RWPE1 (cell line): ENCODE measurements around the gene HEY2.
"Not testable (repeated sequence)": the region's sequence is repeated elsewhere in the genome, so short reads cannot be mapped to it uniquely, and the experiment has no call there.

Experiments used
- CTCF ChIA-PET: fragments of 350-600 bp; sonication (Branson Sonifier 250); formaldehyde crosslinking; extraction: SDS; loops from one replicate; lab custom pipeline; 2021; lab: Yijun Ruan, JAX
- POLR2A ChIA-PET: fragments of 400-600 bp; formaldehyde crosslinking; extraction: SDS; loops from one replicate; lab custom pipeline; 2020; ENCODE audit warnings: antibody characterized with exemption; ENCODE audit not compliant: low non-redundant PET; lab: Yijun Ruan, JAX
- DNase-seq: peaks from one replicate; pipeline ENCODE4 v3.0.0; 2012; ENCODE audit warnings: low spot score
- H3K27ac ChIP-seq: fragments of 450-650 bp; 2 replicates; pipeline ENCODE4 v1.5.1; 2017
- TF ChIP-seq, protein P1 (sequence below): fragments of 450-650 bp; conservative IDR thresholded peaks from 2 replicates; pipeline ENCODE4 v1.5.1; 2017; ENCODE audit warnings: low read depth, mild to moderate bottlenecking

Gene HEY2

DNA sequence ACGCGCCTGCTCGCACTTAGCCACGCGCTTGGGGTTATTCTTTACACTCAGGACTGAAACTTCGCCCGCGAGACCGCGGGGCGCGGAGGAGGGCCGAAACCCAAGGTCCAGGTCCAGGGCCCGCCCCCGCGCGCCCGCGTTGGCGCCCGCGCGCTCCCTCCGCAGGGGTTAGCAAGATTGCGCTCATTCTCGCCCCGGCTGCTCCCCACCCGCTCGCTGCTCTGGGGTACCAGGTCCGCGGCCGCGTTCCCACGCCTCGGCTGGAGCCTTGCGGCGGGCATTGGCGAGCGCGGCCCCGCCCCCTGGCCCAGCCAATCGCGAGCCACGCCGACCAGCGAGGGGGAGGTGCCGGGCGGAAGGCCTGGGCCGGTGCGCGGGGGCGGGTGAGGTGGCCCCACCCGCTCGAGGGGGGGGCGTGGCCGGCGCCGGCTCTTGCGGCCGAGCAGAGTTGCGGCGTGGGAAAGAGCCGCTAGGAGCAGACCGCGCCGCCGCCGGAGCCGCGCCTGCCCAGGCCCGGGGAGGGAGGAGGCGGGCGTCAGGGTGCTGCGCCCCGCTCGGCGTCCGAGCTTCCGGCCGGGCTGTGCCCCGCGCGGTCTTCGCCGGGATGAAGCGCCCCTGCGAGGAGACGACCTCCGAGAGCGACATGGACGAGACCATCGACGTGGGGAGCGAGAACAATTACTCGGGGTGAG lies at the start of gene HEY2:
TSS of gene HEY2 (plus strand) at position 460 of the 692 bp plus-strand sequence. CDS start at position 605, 145 bp downstream.
- TF ChIP-seq, protein P1, sequence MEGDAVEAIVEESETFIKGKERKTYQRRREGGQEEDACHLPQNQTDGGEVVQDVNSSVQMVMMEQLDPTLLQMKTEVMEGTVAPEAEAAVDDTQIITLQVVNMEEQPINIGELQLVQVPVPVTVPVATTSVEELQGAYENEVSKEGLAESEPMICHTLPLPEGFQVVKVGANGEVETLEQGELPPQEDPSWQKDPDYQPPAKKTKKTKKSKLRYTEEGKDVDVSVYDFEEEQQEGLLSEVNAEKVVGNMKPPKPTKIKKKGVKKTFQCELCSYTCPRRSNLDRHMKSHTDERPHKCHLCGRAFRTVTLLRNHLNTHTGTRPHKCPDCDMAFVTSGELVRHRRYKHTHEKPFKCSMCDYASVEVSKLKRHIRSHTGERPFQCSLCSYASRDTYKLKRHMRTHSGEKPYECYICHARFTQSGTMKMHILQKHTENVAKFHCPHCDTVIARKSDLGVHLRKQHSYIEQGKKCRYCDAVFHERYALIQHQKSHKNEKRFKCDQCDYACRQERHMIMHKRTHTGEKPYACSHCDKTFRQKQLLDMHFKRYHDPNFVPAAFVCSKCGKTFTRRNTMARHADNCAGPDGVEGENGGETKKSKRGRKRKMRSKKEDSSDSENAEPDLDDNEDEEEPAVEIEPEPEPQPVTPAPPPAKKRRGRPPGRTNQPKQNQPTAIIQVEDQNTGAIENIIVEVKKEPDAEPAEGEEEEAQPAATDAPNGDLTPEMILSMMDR: no peak
- H3K27ac ChIP-seq: no peak within 1 kb of the TSS
- CTCF ChIA-PET: interaction anchor here (0.6 kb wide), 1 partner anchor 109 kb away, joined by 3 read pairs; no protein-coding TSS in a partner anchor
- peak; percentile 91 for DNase-seq
- POLR2A ChIA-PET: no interaction called here

DNA sequence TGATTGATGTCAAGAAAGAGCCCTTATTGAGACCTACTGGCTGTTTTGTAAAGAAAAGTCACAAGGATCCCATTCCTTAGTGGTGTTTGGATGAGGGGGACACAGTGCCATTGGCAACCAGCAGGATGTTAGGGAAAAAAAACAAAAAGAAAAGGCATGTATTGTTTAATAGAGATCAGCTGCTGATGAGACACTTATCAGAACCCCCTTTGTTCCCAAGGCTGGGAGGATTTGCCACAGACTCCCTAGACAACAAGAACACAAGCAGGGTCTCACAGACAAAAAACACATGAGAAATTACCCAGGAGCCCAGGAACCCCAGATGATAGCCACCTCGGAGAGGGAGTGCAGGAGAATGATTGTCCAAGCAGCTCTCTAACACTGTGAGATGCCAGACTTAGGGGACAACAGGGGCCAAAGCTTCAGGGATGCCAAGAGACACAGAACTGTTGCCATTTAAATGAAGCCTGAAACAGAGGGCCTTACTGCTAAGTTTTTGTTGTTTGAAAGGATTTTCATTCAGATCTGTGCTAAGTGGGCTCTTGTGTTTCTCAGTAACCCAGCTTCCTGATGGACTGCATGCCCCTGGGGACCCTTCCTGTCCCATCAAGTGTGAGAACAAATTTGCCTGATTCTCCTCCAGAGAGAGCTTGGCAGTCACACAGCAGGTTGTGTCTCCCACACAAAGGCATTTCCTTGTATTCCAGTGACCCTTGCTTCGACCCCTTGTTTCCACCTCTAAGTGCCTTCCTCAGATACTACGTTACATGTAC lies 48.7 kb upstream of the HEY2 start:
- no peak overlapping the region for H3K27ac ChIP-seq
- no peak for DNase-seq
- CTCF ChIA-PET: no interaction called here
- TF ChIP-seq, protein P1: no peak
- POLR2A ChIA-PET: no interaction called here

DNA sequence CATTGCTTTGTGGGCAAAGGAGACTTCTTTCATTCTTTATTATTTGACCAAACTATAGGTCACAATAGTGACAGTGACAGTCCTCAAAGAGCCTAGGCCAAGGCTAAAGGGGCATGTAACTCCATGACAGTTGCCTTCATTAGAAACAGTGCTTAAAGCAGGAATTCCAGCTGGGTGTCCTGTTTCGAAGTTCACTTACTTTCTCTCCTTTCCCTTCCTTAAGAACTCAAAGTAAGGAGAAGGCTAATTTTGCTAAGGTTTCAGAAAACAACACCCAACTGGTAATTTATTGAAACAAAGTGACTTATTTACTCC lies 48.1 kb upstream of the HEY2 start:
- ChIA-PET POLR2A (no interaction called here), CTCF (no interaction called here)
- no peak overlapping the region for H3K27ac ChIP-seq
- DNase-seq: no peak
- TF ChIP-seq, protein P1: no peak

DNA sequence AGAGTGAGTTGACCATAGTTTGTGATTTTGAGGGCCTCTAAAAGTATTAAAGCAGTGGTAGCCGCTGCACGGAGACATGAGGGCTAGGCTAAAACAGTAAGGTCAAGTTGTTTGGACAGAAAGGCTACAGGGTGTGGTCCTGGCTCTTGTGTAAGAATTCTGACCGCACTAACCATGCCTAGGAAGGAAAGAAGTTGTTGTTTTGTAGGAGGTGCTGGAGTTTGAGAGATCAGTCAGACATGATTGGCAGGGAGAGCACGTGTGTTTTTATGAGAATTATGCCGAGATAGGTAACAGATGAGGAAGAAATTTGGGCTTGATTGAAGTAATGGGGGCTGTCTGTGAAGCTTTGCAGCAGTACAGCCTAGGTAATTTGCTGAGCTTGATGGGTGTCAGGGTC lies 45.5 kb upstream of the HEY2 start:
- DNase-seq, CTCF ChIA-PET, POLR2A ChIA-PET, H3K27ac ChIP-seq: not testable (repeated sequence)

DNA sequence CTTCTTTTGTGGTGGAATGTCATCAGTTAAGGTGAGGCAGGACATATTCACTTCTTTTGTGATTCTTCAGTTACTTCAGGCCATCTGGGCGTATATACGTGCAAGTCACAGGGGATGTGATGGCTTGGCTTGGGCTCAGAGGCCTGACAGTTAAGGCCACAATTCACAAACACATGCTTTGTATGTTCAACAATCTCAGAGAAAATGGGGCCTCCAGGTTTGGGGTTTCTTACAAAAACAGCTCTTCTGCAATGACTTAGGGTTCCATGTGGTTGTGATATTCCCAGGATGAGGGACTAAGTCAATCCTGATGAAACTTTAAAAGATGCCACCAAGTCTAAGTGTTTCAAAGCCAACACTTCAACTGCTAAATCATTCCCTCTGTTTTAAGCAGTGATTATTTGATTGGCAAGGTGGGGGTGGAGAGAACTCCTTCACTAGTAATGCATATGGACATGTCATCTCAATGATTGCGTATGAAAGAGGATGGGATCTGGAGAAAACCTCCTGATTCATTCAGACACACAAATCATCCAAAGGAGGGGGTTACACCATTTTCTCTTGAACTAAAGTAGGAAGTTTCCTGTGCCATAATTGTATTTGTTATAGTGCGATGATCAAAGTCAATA lies 41.7 kb upstream of the HEY2 start:
- ChIA-PET POLR2A (no interaction called here), CTCF (no interaction called here)
- no peak overlapping the region for H3K27ac ChIP-seq
- TF ChIP-seq, protein P1: no peak
- no peak for DNase-seq

DNA sequence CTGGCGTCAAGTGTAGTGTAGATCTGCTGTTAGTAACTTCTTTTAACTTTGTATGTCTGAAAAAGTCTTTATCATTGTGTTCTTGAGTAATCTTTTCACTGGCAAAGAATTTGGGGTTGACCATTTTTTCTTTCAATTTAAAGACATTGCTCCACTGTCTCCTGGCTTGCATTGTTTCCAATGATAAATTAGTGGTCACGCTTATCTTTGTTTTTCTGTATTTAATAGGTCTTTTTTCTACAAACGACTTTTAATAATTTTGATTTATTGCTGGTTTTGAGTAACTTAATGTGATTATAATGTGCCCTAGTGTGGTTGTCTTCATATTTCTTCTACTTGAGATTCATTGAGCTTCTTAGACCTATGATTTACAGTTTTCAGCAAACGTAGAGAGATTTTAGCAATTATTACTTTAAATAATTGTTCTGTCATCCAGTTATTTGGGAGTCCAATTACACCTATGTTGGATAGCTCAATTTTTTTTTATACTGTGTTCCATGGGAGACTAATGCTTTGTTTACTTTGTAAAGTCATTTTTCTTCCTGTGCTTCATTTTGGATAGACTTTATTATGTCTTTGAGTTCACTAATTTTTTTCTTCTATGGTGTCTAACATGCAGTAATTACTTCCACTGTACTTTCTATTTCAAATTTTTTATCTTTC lies 38.3 kb upstream of the HEY2 start:
- TF ChIP-seq, protein P1: no peak
- ChIA-PET CTCF (no interaction called here), POLR2A (no interaction called here)
- H3K27ac ChIP-seq: no peak overlapping the region
- no peak for DNase-seq
